Activated naive CD8-positive, alpha-beta T cell (primary cell): ENCODE data around the gene TRA2A.

Experiments
- H3K27ac Mint-ChIP-seq: one replicate; pipeline ENCODE4 v1.8.0; 2021; ENCODE audit warnings: mixed read lengths
- H3K27me3 Mint-ChIP-seq: one replicate; pipeline ENCODE4 v1.8.0; 2021; ENCODE audit warnings: mixed read lengths
- H3K36me3 Mint-ChIP-seq: one replicate; pipeline ENCODE4 v1.8.0; 2021; ENCODE audit warnings: mixed read lengths
- H3K4me1 Mint-ChIP-seq: one replicate; pipeline ENCODE4 v1.8.0; 2021; ENCODE audit warnings: low read depth, mixed read lengths
- H3K4me3 Mint-ChIP-seq: one replicate; pipeline ENCODE4 v1.8.0; 2021; ENCODE audit warnings: mild to moderate bottlenecking, mixed read lengths
- H3K9me3 Mint-ChIP-seq: one replicate; pipeline ENCODE4 v1.8.0; 2021; ENCODE audit warnings: low read depth, mixed read lengths

The TRA2A gene

GRCh38 chr7:23469150-23469960 is 62.4 kb downstream of the TRA2A start:
- Mint-ChIP-seq H3K27me3 (peaks cover 44% of the 10 kb centered on the region), H3K27ac (no peak overlapping the region), H3K4me1 (peaks cover 38% of the 10 kb centered on the region), H3K4me3 (peak overlapping the region; percentile 84), H3K36me3 (no peaks in the 10 kb centered on the region), H3K9me3 (no peaks in the 10 kb centered on the region)

DNA sequence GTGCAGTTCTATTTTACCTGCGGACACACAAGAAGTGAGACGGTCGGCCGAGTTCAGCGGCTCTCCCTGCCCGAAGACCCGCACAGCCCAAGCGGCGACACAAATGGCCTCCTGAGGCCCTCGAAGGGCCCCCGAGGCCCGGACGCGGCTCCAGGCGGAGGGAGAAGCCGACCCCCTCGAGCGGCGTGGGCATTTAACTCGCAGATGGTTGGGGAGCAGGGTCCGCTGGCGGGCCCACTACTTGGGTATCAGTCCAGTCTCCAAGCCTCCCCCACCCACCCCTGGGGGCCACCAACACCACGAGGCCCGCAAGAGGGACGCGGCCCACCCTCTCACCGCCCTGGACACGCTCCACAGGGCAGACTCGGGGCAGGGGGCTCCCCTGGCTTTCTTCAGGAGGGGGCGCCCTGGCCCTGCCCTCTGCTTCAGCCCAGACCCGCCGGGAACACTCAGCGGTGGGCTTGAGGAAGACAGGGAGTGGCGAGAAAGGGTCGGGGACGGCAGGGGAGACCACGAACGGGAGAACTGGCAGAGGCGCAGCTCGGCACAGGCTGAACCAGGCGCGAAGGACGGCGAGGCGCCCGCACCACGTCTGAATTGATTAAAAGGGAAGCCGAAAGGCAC is 63.1 kb downstream of the TRA2A start:
- Mint-ChIP-seq H3K9me3 (no peaks in the 10 kb centered on the region), H3K4me3 (peak overlapping the region; percentile 82), H3K36me3 (no peaks in the 10 kb centered on the region), H3K27ac (no peak overlapping the region), H3K27me3 (peaks cover 46% of the 10 kb centered on the region), H3K4me1 (peaks cover 37% of the 10 kb centered on the region)

DNA sequence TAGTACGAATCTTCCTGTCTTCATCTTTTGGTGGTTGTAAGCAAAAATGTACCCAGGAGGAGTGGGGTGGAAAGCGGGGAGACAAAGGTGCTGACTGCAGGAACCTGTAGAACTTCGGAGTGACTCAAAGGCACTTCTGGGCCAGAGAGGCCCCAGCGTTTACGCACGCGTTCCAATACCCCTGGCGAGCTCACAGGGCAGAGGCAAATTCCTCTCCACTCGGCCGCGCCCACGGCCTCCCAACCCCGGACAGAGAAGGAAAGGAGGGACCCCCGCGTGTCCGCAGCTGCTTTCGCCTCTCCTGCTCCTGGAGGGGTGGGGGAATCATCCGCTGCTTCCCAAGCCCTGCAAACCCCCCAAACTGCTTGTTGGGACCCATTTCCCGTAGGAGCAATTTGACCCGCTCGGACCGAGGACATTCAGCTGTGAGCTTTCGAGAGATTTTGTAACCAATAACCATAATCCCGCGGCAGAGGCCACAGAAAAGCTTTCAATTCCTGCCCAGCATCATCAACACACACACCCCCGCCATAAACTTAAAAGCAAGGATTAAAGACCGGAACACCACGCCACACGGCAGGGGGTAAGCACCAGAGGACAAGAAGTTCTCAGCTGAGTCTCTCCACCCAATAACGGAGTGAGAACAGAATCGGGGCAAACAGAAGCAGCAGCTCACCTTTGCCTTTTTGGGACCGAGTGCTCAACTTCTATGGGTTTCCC is 63.8 kb downstream of the TRA2A start:
- Mint-ChIP-seq H3K27me3 (peaks cover 47% of the 10 kb centered on the region), H3K4me3 (peak overlapping the region; percentile 82), H3K9me3 (no peaks in the 10 kb centered on the region), H3K4me1 (peaks cover 35% of the 10 kb centered on the region), H3K36me3 (no peaks in the 10 kb centered on the region), H3K27ac (peak overlapping the region; percentile 66)

DNA sequence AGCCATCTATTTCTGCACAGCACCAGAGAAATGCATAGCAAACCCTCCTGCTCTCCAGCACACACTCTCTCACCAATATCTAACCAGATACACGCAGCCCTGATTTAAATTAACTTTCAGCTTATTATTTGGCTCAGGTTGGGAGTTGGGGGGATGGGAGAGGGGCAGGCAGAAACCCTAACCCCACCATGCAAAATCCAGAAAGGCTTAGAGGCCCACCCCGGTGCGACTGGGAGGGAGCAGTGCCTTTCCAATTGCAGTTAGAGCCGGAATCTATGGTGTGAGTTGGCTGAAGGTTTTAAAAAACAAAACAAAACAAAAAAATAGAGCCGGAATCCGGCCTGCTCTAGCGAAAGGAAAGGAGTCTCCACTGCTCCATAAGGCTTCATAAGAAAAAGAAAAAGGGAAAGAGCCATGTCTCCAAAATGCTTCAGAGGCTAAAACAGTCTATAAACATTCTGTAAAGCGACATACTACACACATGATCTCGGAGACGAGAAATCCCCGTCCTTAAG is 64.4 kb downstream of the TRA2A start:
- H3K4me3 Mint-ChIP-seq = peak overlapping the region; percentile 82
- no peaks in the 10 kb centered on the region for H3K36me3 Mint-ChIP-seq
- H3K27ac Mint-ChIP-seq = no peak overlapping the region
- H3K4me1 Mint-ChIP-seq = peaks cover 36% of the 10 kb centered on the region
- H3K9me3 Mint-ChIP-seq = no peaks in the 10 kb centered on the region
- H3K27me3 Mint-ChIP-seq = peaks cover 44% of the 10 kb centered on the region

- H3K4me3 Mint-ChIP-seq = no peak overlapping the region
- peaks cover 11% of the 10 kb centered on the region for H3K4me1 Mint-ChIP-seq
These were observed 68.9 kb downstream of the TRA2A start for GRCh38 chr7:23462846-23463245.

DNA sequence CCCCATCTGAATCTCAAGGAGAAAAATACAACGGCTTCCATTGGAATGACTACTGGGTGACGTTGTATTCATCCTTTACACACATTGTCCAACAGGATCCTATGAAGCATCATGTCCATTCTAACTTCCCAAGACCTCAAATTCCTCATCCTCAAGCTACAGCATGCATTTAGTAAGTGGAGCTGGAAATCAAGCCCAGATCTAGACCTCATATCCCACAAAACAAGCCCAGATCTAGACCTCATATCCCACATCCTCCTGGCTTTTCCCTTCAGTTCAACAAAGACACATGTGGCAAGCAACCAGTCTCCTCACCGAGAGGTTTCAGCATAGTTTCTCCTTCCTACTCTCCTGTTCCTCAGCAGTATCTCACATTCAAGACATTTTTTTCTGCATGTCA is 73.7 kb downstream of the TRA2A start:
- Mint-ChIP-seq H3K4me3 (no peak overlapping the region), H3K27ac (no peak overlapping the region), H3K4me1 (peaks cover 2% of the 10 kb centered on the region), H3K9me3 (no peaks in the 10 kb centered on the region), H3K27me3 (peaks cover 36% of the 10 kb centered on the region), H3K36me3 (no peaks in the 10 kb centered on the region)

More at GRCh38 chr7:23462846-23463245, 68.9 kb downstream of the TRA2A start:
- H3K27ac Mint-ChIP-seq = no peak overlapping the region
- H3K36me3 Mint-ChIP-seq = no peaks in the 10 kb centered on the region
- no peaks in the 10 kb centered on the region for H3K9me3 Mint-ChIP-seq
- peaks cover 44% of the 10 kb centered on the region for H3K27me3 Mint-ChIP-seq

DNA sequence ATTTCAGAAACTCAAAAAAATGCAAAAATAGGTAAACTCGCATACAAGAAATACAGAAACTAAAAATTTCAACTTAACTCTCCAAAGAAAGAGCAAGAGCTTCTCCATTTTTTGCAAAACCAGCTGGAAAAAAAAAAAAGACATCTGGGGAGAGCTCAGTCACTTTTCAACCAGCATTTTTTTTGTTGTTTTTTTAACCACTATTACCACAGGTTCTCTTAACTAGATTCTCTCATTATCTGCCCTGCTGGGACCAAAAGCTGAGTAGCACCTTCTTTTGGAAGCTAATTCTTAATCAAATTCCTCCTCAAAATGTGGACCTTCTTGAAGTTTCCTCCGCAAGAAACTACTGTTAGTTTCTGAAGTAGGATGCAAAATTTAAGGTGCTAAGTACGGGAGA is 75.7 kb downstream of the TRA2A start:
- Mint-ChIP-seq H3K27me3 (peaks cover 27% of the 10 kb centered on the region), H3K36me3 (no peaks in the 10 kb centered on the region), H3K27ac (no peak overlapping the region), H3K9me3 (no peaks in the 10 kb centered on the region), H3K4me3 (no peak overlapping the region), H3K4me1 (no peaks in the 10 kb centered on the region)

- Mint-ChIP-seq H3K27ac (no peak overlapping the region), H3K27me3 (peaks cover 27% of the 10 kb centered on the region), H3K36me3 (no peaks in the 10 kb centered on the region), H3K4me3 (no peak overlapping the region), H3K4me1 (no peaks in the 10 kb centered on the region), H3K9me3 (no peaks in the 10 kb centered on the region)
These were observed 76.8 kb downstream of the TRA2A start for GRCh38 chr7:23454881-23455526.
